ENCODE measurements around the gene ENPP3.
"Not testable (repeated sequence)": the region's sequence is repeated elsewhere in the genome, so short reads cannot be mapped to it uniquely, and the experiment has no call there.

The ENPP3 gene

GRCh38 chr6:131733376-131734016 is 96.4 kb downstream of the ENPP3 start:
- DNase-seq (ENCODE audit: low read depth in 2 of 3, low spot score in 2 of 3), result no peak

GRCh38 chr6:131736003-131736596 is 99.0 kb downstream of the ENPP3 start:
- DNase-seq (ENCODE audit: low read depth in 2 of 3, low spot score in 2 of 3), result no peak

GRCh38 chr6:131736811-131737210 is 99.7 kb downstream of the ENPP3 start:
- DNase-seq (ENCODE audit: low read depth in 2 of 3, low spot score in 2 of 3), result no peak

GRCh38 chr6:131739136-131739535 is 102.0 kb downstream of the ENPP3 start:
- no peak for DNase-seq (ENCODE audit: low read depth in 2 of 3, low spot score in 2 of 3)

- DNase-seq (ENCODE audit: low read depth in 2 of 3, low spot score in 2 of 3), result no peak
These were observed 103.1 kb downstream of the ENPP3 start for GRCh38 chr6:131740161-131740560.

DNA sequence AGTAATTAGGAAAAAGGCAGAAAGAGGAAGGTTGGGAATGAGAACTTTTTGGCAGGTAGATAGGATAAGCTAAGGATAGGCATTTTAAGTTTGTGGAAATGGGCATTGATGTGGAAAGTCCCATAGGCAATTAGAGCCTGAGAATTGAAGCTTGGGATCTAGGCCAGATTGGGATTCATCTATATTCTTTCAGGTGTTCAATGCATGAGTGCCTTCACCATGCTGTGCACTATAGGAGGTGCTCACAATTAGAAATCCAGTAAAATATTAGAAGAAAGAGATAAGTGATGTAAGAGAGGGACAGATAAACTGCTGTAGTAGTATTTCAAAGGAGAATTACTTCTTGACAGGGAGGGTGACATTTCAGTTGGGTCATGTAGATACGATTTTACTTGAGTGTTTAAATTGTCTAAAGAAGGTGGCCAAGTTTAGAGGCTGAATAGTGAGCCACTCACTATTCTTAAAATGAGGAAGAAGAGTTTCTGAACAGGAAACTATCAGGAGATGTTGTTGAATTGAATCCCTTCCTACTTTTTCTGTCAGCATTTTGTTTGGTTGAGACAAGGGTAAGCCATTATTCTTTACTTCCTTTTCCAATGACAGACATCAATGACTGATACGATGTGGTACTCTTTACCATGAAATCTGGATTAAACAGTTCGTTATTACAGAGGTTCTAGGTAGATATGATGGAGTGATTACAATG is 104.7 kb downstream of the ENPP3 start:
- DNase-seq (ENCODE audit: low read depth in 2 of 3, low spot score in 2 of 3), result no peak

GRCh38 chr6:131744432-131745287 is 107.6 kb downstream of the ENPP3 start:
- DNase-seq (ENCODE audit: low read depth in 2 of 3, low spot score in 2 of 3), result no peak

- DNase-seq (ENCODE audit: low read depth in 2 of 3, low spot score in 2 of 3), result no peak
These were observed 108.4 kb downstream of the ENPP3 start for GRCh38 chr6:131745476-131745875.

DNA sequence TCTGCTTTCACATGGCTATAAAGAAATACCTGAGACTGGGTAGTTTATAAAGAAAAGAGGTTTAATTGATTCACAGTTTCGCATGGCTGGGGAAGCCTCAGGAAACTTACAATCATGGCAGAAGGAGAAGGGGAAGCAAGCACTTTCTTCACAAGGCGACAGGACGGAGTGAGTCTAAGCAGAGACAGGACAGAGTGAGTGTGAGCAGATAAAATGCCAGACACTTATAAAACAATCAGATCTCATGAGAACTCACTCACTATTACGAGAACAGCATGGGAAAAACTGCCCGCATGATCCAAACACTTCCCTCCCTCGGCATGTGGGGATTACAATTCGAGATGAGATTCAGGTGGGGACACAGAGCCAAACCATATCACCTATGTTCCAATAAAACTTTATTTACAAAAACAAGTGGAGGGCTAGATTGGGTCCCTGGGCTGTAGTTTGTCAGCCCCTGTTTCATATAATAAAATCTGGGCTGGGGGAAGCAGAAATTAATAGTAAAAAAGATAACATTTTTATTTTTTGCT is 110.8 kb downstream of the ENPP3 start:
- no peak for DNase-seq (ENCODE audit: low read depth in 2 of 3, low spot score in 2 of 3)

- DNase-seq (ENCODE audit: low read depth in 2 of 3, low spot score in 2 of 3), result no peak
These were observed 111.9 kb downstream of the ENPP3 start for GRCh38 chr6:131749023-131749422.

- DNase-seq (ENCODE audit: low read depth in 2 of 3, low spot score in 2 of 3), result not testable (repeated sequence)
These were observed 114.1 kb downstream of the ENPP3 start for GRCh38 chr6:131751012-131751715.

- DNase-seq (ENCODE audit: low read depth in 2 of 3, low spot score in 2 of 3), result no peak
These were observed 117.0 kb downstream of the ENPP3 start for GRCh38 chr6:131754088-131754487.

DNA sequence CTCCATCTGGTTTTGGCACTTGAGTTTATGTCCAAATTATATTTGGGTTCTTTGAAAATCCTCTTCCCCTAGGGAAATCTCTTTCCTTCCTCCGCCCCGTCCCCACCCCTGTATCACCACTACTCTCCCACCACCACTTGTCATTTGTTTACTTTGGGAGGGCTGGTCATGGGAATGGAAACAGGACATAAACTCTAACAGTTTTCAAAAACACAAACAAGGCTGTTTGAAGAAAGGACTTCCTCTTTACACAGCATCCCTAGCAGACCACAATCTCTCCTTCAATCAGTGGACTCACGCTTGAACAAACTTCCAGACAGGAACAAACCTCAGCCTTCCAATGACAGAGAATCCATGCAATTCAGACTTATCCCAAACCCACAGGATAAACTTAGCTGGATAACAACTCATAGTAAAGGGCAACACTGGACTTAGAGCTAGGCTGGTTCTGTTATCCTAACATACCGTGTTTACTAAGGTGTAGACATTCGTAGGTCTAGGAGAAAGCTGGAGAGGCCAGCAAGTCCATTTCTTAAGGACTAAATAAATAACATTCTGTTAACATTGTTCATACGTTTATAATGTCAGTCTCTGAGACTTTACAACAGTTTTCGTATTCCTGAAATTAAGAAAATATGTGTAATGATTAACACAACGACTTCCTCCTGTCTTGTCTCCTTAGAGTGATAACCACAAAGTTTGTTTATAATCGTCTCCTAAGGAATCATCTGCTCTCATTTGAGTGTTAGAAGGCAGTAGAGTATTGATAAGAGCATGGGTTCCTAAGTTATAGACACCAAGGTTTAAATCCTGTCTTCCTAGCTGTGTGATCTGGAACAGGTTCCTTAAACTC is 117.8 kb downstream of the ENPP3 start:
- no peak for DNase-seq (ENCODE audit: low read depth in 2 of 3, low spot score in 2 of 3)

- DNase-seq (ENCODE audit: low read depth in 2 of 3, low spot score in 2 of 3), result no peak
These were observed 118.5 kb downstream of the ENPP3 start for GRCh38 chr6:131755597-131755996.

- no peak for DNase-seq (ENCODE audit: low read depth in 2 of 3, low spot score in 2 of 3)
These were observed 118.9 kb downstream of the ENPP3 start for GRCh38 chr6:131756039-131756438.

DNA sequence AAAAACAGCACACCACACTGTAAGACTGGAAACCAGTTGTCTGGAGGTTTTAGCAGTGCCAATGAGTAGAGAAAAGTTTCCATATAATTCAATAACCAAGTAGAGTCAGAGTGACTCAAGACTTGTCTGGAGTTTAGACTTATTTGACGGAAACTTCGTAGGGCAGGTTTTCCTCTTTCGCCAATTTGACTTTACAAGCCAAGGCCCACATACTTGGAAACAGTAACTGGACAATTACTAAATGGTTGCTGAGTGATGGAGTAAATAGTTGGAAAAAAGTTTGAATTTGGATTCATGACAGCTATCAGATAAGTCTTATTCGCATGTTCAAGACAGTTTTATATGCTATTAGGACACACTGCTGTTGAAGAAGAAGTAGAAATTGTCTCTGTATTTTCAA is 121.8 kb downstream of the ENPP3 start:
- no peak for DNase-seq (ENCODE audit: low read depth in 2 of 3, low spot score in 2 of 3)

DNA sequence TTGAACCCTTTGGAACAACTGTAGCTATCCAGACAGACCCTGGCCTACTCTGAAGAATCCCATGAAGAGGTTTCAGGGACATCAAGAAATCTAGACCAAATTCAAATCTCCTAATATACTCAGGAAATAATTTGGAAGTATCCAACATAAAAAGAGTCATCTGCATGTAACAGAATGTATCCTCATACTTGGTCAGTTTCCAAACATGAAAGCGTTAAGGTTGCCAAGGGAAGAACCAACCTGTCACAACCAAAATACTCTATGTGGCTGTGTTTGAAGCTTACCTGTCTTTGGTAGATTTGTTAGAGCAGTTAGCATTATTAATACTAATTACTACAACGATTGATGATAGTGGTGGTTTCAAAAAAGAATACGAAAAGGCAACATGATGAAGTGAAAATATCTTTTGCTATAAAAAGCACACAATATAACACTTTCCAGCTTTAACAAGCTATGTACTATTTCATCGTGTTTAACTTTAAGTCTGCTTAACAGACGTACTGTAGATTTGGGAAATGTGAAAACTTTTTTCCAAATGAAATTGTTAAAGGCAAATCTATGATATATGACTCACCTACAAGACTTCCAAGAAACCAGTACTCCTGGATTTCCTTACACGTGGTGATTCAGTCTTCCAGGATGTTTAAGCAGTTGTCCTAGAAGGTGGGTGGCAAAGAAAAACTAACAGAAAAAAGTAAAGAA is 124.1 kb downstream of the ENPP3 start:
- DNase-seq (ENCODE audit: low read depth in 2 of 3, low spot score in 2 of 3), result no peak

- no peak for DNase-seq (ENCODE audit: low read depth in 2 of 3, low spot score in 2 of 3)
These were observed 124.6 kb downstream of the ENPP3 start for GRCh38 chr6:131761762-131762067.

- DNase-seq (ENCODE audit: low read depth in 2 of 3, low spot score in 2 of 3), result no peak
These were observed 125.9 kb downstream of the ENPP3 start for GRCh38 chr6:131762984-131763383.
